ENCODE data around the gene GPR143.
"Not testable (repeated sequence)": the region's sequence is repeated elsewhere in the genome, so short reads cannot be mapped to it uniquely, and the experiment has no call there.

GPR143 gene

DNA sequence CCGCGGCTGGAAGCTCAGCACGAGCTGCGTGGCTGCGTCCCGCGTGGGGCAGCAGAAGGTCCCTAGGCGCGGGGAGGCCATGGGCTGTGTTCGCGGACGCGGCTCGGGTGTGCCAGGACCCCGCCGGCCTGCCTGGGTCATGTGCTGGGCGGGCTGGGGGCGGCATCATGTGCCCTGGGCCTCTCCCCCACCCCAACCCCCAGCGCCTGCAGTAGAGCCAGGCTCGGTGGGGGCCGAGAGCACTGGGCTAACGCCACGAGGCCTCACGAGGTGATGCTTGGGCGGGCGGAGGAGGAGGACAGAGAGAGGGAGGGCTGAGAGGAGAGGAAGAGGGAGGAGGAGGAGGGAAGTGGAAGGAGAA, at the start of gene GPR143:
Gene GPR143 (minus strand): TSS at position 111 of the 361 bp plus-strand sequence. CDS start 30 bp downstream, at position 81.
- no peak for DNase-seq

- not testable (repeated sequence) for DNase-seq
Observed at GRCh38 chrX:9811086-9811485, 45.4 kb upstream of the GPR143 start.

- not testable (repeated sequence) for DNase-seq
Observed at GRCh38 chrX:9809876-9810275, 44.2 kb upstream of the GPR143 start.

DNA sequence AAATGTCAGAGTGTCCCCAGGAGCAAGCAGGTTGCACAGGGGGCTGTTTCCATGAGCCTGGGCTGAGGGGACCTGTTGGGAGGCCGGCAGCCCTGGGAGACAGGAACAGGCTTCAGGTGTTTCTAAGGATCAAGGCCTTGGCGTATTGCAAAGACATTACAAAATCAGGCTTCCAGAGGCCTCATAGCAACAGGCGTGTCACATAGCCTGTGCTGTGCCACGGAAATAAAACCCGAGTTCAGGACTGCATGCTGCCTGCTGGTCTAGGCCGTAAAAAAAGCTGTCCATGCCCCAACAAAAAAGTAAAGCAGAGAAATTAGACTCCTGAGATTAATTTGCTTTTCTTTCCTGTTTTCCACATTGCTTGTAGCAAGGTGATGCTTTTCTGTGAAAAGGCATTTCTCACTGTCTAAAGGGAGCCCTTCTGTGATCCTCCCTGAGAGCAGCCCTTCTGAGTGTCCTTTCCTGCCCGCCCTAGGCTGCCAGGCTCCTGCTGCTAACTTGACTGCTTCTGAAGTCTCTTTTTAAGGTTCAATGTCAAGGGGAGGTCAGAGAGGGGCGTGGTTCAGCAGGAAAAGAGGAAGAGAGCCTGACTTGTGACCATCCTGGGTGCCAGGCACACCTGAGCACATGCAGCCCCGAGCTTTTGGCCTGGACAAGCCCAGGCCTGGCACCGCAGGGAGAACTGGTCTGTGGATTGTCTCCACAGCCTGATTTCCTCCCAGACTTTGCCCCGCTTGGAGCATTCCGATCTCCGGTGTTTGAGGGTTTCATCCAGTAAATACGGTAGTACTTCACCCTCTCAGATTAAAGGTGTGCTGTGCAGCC, 41.9 kb upstream of the GPR143 start:
- no peak for DNase-seq

GRCh38 chrX:9805956-9806355, 40.3 kb upstream of the GPR143 start:
- no peak for DNase-seq

GRCh38 chrX:9804444-9804843, 38.8 kb upstream of the GPR143 start:
- DNase-seq: no peak

GRCh38 chrX:9802737-9803136, 37.1 kb upstream of the GPR143 start:
- DNase-seq: no peak

DNA sequence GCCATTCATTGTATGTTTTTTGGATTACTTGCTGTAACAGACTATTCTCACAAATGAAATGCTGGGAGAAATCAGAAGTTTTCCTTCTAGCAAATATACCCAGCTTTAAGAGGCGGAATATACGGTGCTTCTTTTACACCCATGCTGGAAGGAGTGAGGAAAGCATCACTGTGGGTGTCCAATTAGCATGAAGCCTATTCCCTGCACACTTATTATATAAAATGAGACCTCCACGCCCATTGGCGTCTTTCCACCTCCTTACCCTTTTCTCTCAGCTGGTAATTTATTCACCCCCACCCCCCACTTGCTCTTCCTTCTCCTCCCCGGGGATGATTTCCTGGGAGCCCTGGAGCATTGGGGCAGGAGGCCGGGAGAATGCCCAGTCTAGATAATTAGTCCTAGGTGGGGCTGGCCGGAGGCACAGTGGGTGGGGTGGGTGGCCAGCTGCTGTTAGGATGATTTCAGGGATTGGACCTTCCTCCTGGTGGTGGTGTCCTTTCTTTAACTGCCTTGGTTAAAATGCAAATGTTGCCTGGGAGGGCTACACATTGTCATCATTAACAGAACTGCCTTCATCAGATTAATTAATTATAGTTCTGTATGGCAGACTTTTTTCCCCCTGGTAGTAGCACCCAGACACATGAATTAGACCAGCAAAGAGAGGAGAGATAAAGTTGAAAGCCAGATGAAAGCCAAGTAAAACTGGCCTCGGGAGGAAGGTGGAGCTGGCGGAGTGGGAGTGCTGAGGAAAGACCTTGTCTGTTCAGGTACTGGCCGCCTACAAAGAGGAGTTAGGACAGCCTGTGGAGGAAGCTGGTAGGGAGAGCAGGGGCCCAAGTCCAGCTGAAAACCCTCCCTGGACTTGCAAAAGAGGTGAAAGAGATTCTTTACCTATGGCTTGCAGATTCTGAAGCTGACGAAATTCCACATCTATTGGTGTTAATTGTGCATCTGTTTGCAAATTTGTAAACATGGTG, 32.0 kb upstream of the GPR143 start:
- no peak for DNase-seq

DNA sequence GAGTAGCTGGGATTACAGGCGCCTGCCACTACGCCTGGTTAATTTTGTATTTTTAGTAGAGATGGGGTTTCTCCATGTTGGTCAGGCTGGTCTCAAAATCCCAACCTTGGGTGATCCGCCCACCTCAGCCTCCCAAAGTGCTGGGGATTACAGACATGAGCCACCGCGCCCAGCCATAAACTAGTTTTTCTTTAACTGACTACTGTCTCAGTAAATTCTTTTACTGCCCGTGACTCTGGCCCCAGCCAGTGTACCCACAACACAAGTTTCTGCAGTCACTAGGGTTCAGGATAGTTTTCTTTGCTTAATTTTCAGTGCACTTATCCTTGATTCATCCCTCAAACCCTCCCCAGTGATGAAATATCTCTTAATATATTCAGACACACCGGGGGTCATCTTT, 28.8 kb upstream of the GPR143 start:
- no peak for DNase-seq

GRCh38 chrX:9790866-9791265, 25.2 kb upstream of the GPR143 start:
- no peak for DNase-seq

- DNase-seq: no peak
Observed at GRCh38 chrX:9789555-9789954, 23.9 kb upstream of the GPR143 start.

DNA sequence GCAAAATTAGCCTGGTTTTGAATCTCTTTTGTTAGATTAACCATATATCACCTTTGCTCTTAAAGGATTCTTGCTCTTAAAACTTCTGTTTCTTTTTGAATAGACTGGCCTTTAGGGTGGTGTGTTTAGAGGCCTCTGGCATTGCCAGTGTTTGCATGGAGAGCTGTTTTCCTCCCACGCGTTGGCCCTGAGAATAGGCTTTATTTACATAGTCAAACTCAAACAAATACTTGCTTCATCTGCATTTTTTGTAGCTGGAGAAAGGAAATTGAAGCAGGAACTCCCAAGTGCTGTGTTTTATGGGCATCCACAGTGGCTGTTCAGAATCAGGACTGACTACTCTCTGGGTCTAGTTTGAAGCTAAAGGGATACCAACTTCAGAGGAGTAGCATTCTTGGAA, 23.3 kb upstream of the GPR143 start:
- DNase-seq: no peak

DNA sequence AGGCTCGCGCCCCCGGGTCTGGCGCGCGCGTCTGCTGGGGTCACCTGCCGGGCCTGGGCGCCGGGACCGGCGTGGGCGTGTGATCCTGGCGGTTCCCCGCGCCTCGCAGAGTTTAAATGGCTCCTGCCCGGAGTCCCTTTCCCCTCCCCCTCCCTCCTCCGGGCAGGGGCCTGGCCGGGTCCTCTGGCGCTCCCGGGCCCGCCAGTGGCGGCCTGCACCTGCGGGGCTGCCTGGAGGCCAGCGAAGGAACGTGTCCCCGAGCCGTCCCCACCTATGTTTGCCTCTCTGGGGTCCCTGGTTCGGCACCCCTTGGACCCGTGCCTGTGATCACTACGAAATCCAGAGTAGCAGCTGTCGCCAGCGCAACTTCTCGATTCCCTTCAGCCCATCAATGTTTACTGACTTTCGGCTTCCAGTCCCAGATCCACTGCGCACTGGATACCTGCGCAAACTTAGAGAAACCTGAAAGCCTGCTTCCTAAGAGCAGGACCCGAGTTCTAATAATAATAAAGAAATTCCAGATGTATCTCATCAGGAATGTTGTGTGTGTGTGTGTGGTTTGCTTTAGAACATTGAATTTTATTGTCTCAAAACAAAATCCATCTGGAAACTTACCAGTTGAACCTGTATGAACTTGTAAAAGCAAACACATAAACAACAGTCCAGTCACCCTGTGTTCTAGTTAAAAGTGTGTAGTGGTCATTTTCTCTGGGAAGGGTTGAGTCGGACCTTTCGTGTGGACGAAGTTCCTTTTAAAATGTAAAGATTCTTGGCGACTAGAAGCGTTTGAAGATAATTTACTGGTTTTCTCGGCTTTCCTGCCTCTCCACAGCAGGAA, 21.4 kb upstream of the GPR143 start:
- DNase-seq: no peak

- DNase-seq: no peak
Observed at GRCh38 chrX:9785944-9786797, 20.5 kb upstream of the GPR143 start, which contains the start of gene SHROOM2. SHROOM2 (plus strand) TSS chrX:9786429; CDS start chrX:9786546, 117 bp downstream.

DNA sequence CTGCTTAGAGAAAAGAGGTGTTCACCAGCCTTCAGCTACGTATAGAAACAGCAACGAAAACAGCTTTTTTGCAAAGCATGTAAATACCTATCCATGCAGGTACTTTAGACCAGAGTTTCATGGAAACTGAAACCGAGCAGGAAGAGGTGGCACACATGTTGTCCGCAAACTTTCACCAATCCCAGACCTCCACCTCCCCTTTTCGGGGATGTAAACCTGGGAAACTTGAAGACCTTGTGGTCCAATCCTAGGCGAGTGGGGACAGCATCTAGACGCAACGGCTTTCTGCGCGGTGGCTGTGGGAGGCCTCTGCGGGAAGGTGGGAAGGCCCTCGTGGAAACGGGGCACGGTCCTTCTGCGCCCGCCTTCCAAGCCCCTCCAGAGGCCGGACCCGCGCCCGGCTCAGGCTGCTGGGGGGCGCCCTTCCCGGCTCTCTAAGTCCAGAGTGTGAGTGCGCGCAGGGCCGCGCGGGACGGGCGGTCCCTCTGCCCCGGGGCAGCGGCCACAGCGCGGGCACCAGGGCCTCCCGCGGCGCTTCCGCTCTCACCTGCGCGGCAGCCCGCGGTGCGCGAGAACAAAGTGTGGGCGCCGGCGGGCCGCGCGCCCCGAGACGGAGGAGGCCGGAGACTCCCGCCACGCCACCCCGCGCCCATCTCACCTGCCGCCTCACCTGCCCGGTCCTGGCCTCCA, 19.8 kb upstream of the GPR143 start:
- no peak for DNase-seq

- no peak for DNase-seq
Observed at GRCh38 chrX:9784332-9784731, 18.7 kb upstream of the GPR143 start.

DNA sequence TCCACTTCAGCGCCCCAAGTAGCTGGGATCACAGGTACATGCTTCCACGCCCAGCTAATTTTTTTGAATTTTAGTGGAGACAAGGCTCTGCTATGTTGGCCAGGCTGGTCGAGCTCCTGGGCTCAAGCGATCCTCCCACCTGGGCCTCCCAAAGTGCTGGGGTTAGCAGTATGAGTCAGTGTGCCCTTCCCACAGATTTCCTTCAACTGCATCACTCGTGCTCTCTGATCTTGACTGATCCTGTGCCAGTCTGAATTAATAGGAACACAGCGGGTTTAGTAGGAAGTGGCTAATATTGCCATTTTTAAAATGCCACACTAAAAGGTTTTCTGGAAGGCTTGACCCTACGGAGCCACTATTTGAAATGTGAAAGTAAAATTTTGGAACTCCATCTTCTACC, 16.3 kb upstream of the GPR143 start:
- no peak for DNase-seq

GRCh38 chrX:9775930-9776329, 10.3 kb upstream of the GPR143 start:
- DNase-seq: no peak

- no peak for DNase-seq
Observed at GRCh38 chrX:9772943-9773342, 7.3 kb upstream of the GPR143 start.

DNA sequence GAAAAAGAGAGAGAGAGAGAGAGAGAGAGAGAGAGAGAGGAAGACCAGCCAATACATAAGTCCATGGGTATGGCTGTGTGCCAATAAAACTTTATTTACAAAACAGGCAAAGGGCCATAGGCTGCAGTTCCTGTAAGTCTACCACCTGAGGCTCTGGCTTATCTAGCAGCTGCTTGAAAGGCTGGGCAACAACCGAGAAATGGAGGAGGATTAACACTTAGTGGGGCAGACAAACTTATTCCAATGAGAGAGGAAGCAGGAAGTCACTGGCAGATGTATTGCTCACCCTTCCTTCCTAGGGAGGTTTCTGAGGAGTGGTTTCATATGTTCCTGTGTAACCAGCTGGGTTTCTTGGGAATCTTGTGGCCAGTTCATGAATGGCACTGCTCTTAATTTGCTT, 4.7 kb upstream of the GPR143 start:
- DNase-seq: no peak

DNA sequence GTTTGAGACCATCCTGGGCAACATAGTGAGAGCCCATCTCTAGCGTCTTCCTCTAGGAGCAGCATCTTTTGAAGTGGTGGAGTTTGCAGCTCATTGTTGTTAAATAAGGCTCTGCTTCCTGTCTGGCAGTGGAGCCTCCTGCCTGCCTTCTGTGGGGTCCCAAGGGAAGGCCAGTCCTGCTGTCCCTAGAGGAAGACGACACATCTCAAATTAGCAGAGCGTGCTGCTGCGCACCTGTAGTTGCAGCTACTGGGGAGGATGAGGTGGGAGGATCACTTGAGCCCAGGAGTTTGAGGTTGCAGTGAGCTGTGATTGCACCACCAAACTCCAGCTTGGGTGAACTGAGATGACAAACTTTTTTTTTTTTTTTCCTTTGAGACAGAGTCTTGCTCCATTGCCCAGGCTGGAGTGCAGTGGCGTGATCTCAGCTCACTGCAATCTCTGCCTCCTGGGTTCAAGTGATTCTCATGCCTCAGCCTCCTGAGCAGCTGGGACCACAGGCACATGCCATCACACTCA, 2.7 kb upstream of the GPR143 start:
- not testable (repeated sequence) for DNase-seq
